ENCODE results near the gene EMC8.
A peak's percentile ranks its signal among the peaks of the same experiment; 100 is the strongest.
"Not testable (repeated sequence)": the region's sequence is repeated elsewhere in the genome, so short reads cannot be mapped to it uniquely, and the experiment has no call there.

EMC8 gene

GRCh38 chr16:85822145-85822544, 22.8 kb upstream of the EMC8 start:
- no peak overlapping the region for H3K4me3 ChIP-seq (ENCODE audit: low read depth, low read length)
- TF ChIP-seq CTCF (IDR thresholded peaks at IDR 0.05; ENCODE audit: control insufficient read depth, extremely low read depth, insufficient read depth) = no peak
- DNase-seq (ENCODE audit: low read depth) = no peak

GRCh38 chr16:85821390-85822135, 22.2 kb upstream of the EMC8 start:
- H3K4me3 ChIP-seq (ENCODE audit: low read depth, low read length) = no peak overlapping the region
- peak; percentile 13 for DNase-seq (ENCODE audit: low read depth)
- TF ChIP-seq CTCF (IDR thresholded peaks at IDR 0.05; ENCODE audit: control insufficient read depth, extremely low read depth, insufficient read depth) = peak; percentile 93

GRCh38 chr16:85820604-85821372, 21.4 kb upstream of the EMC8 start:
- no peak for DNase-seq (ENCODE audit: low read depth)
- no peak overlapping the region for H3K4me3 ChIP-seq (ENCODE audit: low read depth, low read length)
- no peak for TF ChIP-seq CTCF (IDR thresholded peaks at IDR 0.05; ENCODE audit: control insufficient read depth, extremely low read depth, insufficient read depth)

- no peak for TF ChIP-seq CTCF (IDR thresholded peaks at IDR 0.05; ENCODE audit: control insufficient read depth, extremely low read depth, insufficient read depth)
- DNase-seq (ENCODE audit: low read depth) = no peak
Measured at GRCh38 chr16:85819771-85820170, 20.4 kb upstream of the EMC8 start.

GRCh38 chr16:85819245-85819644, 19.9 kb upstream of the EMC8 start:
- no peak overlapping the region for H3K4me3 ChIP-seq (ENCODE audit: low read depth, low read length)
- DNase-seq (ENCODE audit: low read depth) = peak; percentile 50
- peak; percentile 78 for TF ChIP-seq CTCF (IDR thresholded peaks at IDR 0.05; ENCODE audit: control insufficient read depth, extremely low read depth, insufficient read depth)

More at GRCh38 chr16:85819771-85820170, 20.4 kb upstream of the EMC8 start:
- H3K4me3 ChIP-seq (ENCODE audit: low read depth, low read length) = no peak overlapping the region

- not testable (repeated sequence) for H3K4me3 ChIP-seq (ENCODE audit: low read depth, low read length); DNase-seq (ENCODE audit: low read depth)
Measured at GRCh38 chr16:85817195-85817594, 17.9 kb upstream of the EMC8 start.

- H3K4me3 ChIP-seq (ENCODE audit: low read depth, low read length) = no peak overlapping the region
- no peak for DNase-seq (ENCODE audit: low read depth)
- no peak for TF ChIP-seq CTCF (IDR thresholded peaks at IDR 0.05; ENCODE audit: control insufficient read depth, extremely low read depth, insufficient read depth)
Measured at GRCh38 chr16:85816159-85816558, 16.8 kb upstream of the EMC8 start.

Data from LNCaP clone FGC (cell line).